ENCODE measurements around the gene CKAP5. TPM values are rescaled to one million over a fixed set of nuclear protein-coding genes. Genes with fewer than 3 reads are reported as not detected.
"Not testable (repeated sequence)": the region's sequence is repeated elsewhere in the genome, so short reads cannot be mapped to it uniquely, and the experiment has no call there.

Gene CKAP5
- total and polyA plus RNA-seq, 2 donors: 26.8 to 80.5 TPM

- DNase-seq (ENCODE audit: extremely low spot score): no peak
- no peak overlapping the region for H3K4me3 ChIP-seq (ENCODE audit: low read depth, low read length)
- no peak overlapping the region for H3K27ac ChIP-seq (ENCODE audit: low read depth)
- H3K4me1 ChIP-seq (ENCODE audit: insufficient read depth): no peaks in the 10 kb centered on the region
- H3K36me3 ChIP-seq (ENCODE audit: insufficient read depth): peaks cover 1% of the 10 kb centered on the region
- WGBS: 96% methylated on average over 6 of the region's 6 CpGs
Measured at GRCh38 chr11:46838501-46838900, 7.6 kb downstream of the CKAP5 start.

- H3K36me3 ChIP-seq (ENCODE audit: insufficient read depth): peaks cover 1% of the 10 kb centered on the region
- DNase-seq (ENCODE audit: extremely low spot score): no peak
- H3K4me1 ChIP-seq (ENCODE audit: insufficient read depth): no peaks in the 10 kb centered on the region
- H3K4me3 ChIP-seq (ENCODE audit: low read depth, low read length): no peak overlapping the region
- no peak overlapping the region for H3K27ac ChIP-seq (ENCODE audit: low read depth)
Measured at GRCh38 chr11:46837860-46838259, 8.2 kb downstream of the CKAP5 start.

GRCh38 chr11:46836870-46837269 lies 9.2 kb downstream of the CKAP5 start:
- DNase-seq (ENCODE audit: extremely low spot score): no peak

GRCh38 chr11:46836431-46836830 lies 9.6 kb downstream of the CKAP5 start:
- Histone ChIP-seq H3K27ac (ENCODE audit: low read depth) (no peak overlapping the region), H3K4me1 (ENCODE audit: insufficient read depth) (no peaks in the 10 kb centered on the region), H3K36me3 (ENCODE audit: insufficient read depth) (peaks cover 1% of the 10 kb centered on the region), H3K4me3 (ENCODE audit: low read depth, low read length) (no peak overlapping the region)
- 97% methylated on average over 1 of the region's 1 CpG for WGBS
- no peak for DNase-seq (ENCODE audit: extremely low spot score)

More at GRCh38 chr11:46836870-46837269, 9.2 kb downstream of the CKAP5 start:
- Histone ChIP-seq H3K36me3 (ENCODE audit: insufficient read depth) (peaks cover 1% of the 10 kb centered on the region), H3K27ac (ENCODE audit: low read depth) (no peak overlapping the region), H3K4me3 (ENCODE audit: low read depth, low read length) (no peak overlapping the region), H3K4me1 (ENCODE audit: insufficient read depth) (no peaks in the 10 kb centered on the region)

- WGBS: 72% methylated on average over 3 of the region's 3 CpGs
- Histone ChIP-seq H3K4me3 (ENCODE audit: low read depth, low read length) (no peak overlapping the region), H3K36me3 (ENCODE audit: insufficient read depth) (peaks cover 1% of the 10 kb centered on the region), H3K4me1 (ENCODE audit: insufficient read depth) (no peaks in the 10 kb centered on the region), H3K27ac (ENCODE audit: low read depth) (no peak overlapping the region)
- DNase-seq (ENCODE audit: extremely low spot score): no peak
Measured at GRCh38 chr11:46835897-46836296, 10.2 kb downstream of the CKAP5 start.

GRCh38 chr11:46834821-46835220 lies 11.3 kb downstream of the CKAP5 start:
- no peak for DNase-seq (ENCODE audit: extremely low spot score)
- Histone ChIP-seq H3K4me1 (ENCODE audit: insufficient read depth) (no peaks in the 10 kb centered on the region), H3K27ac (ENCODE audit: low read depth) (no peak overlapping the region), H3K36me3 (ENCODE audit: insufficient read depth) (peaks cover 1% of the 10 kb centered on the region), H3K4me3 (ENCODE audit: low read depth, low read length) (no peak overlapping the region)
- 94% methylated on average over 4 of the region's 4 CpGs for WGBS

- no peak for DNase-seq (ENCODE audit: extremely low spot score)
- Histone ChIP-seq H3K27ac (ENCODE audit: low read depth) (no peak overlapping the region), H3K36me3 (ENCODE audit: insufficient read depth) (peaks cover 1% of the 10 kb centered on the region), H3K4me1 (ENCODE audit: insufficient read depth) (no peaks in the 10 kb centered on the region), H3K4me3 (ENCODE audit: low read depth, low read length) (no peak overlapping the region)
- WGBS: 90% methylated on average over 5 of the region's 5 CpGs
Measured at GRCh38 chr11:46832511-46833214, 13.4 kb downstream of the CKAP5 start.

- WGBS: 54% methylated on average over 1 of the region's 1 CpG
Measured at GRCh38 chr11:46827995-46828394, 18.1 kb downstream of the CKAP5 start.

GRCh38 chr11:46826310-46827044 lies 19.6 kb downstream of the CKAP5 start:
- no peaks in the 10 kb centered on the region for H3K36me3 ChIP-seq (ENCODE audit: insufficient read depth)
- no peaks in the 10 kb centered on the region for H3K4me1 ChIP-seq (ENCODE audit: insufficient read depth)
- WGBS: under 1% methylated on average over 32 of the region's 32 CpGs
- DNase-seq (ENCODE audit: extremely low spot score): peak; percentile 53
- peak overlapping the region; percentile 46 for H3K4me3 ChIP-seq (ENCODE audit: low read depth, low read length)
- H3K27ac ChIP-seq (ENCODE audit: low read depth): peak overlapping the region; percentile 32

More at GRCh38 chr11:46827995-46828394, 18.1 kb downstream of the CKAP5 start:
- H3K27ac ChIP-seq (ENCODE audit: low read depth): no peak overlapping the region
- H3K4me1 ChIP-seq (ENCODE audit: insufficient read depth): no peaks in the 10 kb centered on the region
- H3K36me3 ChIP-seq (ENCODE audit: insufficient read depth): no peaks in the 10 kb centered on the region
- no peak for DNase-seq (ENCODE audit: extremely low spot score)
- H3K4me3 ChIP-seq (ENCODE audit: low read depth, low read length): no peak overlapping the region

GRCh38 chr11:46808799-46809431 lies 37.2 kb downstream of the CKAP5 start:
- Histone ChIP-seq H3K4me3 (ENCODE audit: low read depth, low read length) (no peak overlapping the region), H3K4me1 (ENCODE audit: insufficient read depth) (no peaks in the 10 kb centered on the region), H3K36me3 (ENCODE audit: insufficient read depth) (peaks cover 2% of the 10 kb centered on the region), H3K27ac (ENCODE audit: low read depth) (no peak overlapping the region)
- WGBS: 58% methylated on average over 3 of the region's 3 CpGs
- DNase-seq (ENCODE audit: extremely low spot score): no peak

GRCh38 chr11:46801694-46802470 lies 44.2 kb downstream of the CKAP5 start:
- DNase-seq (ENCODE audit: extremely low spot score): no peak
- H3K4me3 ChIP-seq (ENCODE audit: low read depth, low read length): no peak overlapping the region
- 81% methylated on average over 7 of the region's 7 CpGs for WGBS
- H3K27ac ChIP-seq (ENCODE audit: low read depth): no peak overlapping the region
- no peaks in the 10 kb centered on the region for H3K4me1 ChIP-seq (ENCODE audit: insufficient read depth)
- peaks cover 3% of the 10 kb centered on the region for H3K36me3 ChIP-seq (ENCODE audit: insufficient read depth)

- H3K4me1 ChIP-seq (ENCODE audit: insufficient read depth): no peaks in the 10 kb centered on the region
- no peak overlapping the region for H3K4me3 ChIP-seq (ENCODE audit: low read depth, low read length)
- 91% methylated on average over 1 of the region's 1 CpG for WGBS
- DNase-seq (ENCODE audit: extremely low spot score): no peak
- no peak overlapping the region for H3K27ac ChIP-seq (ENCODE audit: low read depth)
- H3K36me3 ChIP-seq (ENCODE audit: insufficient read depth): peaks cover 2% of the 10 kb centered on the region
Measured at GRCh38 chr11:46800177-46800576, 45.9 kb downstream of the CKAP5 start.

GRCh38 chr11:46799725-46800124 lies 46.4 kb downstream of the CKAP5 start:
- DNase-seq (ENCODE audit: extremely low spot score); H3K27ac ChIP-seq (ENCODE audit: low read depth); H3K4me1 ChIP-seq (ENCODE audit: insufficient read depth); H3K36me3 ChIP-seq (ENCODE audit: insufficient read depth); H3K4me3 ChIP-seq (ENCODE audit: low read depth, low read length): not testable (repeated sequence)
- 98% methylated on average over 2 of the region's 2 CpGs for WGBS
